ENCODE data around the gene FGD2.

DNA sequence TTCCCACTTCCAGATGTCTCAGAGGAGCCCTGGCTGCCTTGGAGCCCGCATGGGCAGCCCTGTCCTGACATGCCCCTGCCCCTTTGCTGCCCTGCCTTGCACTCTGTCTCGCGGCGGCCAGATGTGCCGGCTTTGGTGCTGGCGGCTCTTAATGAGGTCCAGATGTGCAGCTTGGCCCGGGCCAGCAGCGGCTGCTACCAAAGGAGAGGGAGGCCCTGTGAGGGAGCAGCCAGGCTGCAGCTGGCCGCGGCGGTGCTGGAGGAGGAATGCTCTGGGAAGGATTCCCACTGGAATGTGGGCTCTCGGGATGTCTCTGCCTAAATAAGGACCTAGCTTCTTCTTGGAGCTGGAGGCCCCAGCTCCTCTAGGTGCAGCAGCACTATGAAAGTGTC lies 72.4 kb downstream of the FGD2 start:
- TF ChIP-seq BHLHE40 (IDR thresholded peaks at IDR 0.05; ENCODE audit: low read depth, low read length) = peak; percentile 36; the same call in 1 of the 2 replicates
- no peak for TF ChIP-seq POLR2A (IDR thresholded peaks at IDR 0.05; ENCODE audit: low read depth, low read length)
